GM18861 (cell line): ENCODE measurements around the gene TBC1D8B.

ENCODE experiments used
- ATAC-seq: cut with Tn5 transposase; IDR thresholded peaks from one replicate; pipeline ENCODE4 v1.9.1; 2021; ENCODE audit not compliant: unreplicated experiment

TBC1D8B gene

GRCh38 chrX:106897259-106897658 lies 94.8 kb downstream of the TBC1D8B start:
- ATAC-seq, result no peak

GRCh38 chrX:106898462-106898861 lies 96.0 kb downstream of the TBC1D8B start:
- ATAC-seq, result peak; percentile 78

DNA sequence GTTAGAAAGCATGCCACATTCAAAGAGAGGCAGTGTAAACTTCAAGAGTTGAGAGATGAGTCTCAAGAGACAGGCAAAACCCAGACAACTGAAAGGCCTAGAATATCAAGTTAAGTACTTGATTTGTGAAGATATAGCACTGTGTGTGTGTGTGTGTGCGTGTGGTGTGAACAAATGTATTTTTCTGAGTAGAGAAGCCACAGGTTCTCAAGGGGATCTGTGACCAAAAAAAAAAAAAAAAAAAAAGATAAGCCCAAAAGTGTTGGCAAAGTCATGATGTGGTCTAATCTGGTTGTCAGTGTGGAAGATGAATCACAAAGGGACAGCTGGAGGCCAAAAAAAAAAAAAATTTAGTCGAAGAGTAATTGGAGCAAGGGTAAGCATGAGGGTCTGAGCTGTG lies 96.8 kb downstream of the TBC1D8B start:
- no peak for ATAC-seq

- no peak for ATAC-seq
Observed at GRCh38 chrX:106899841-106900240, 97.4 kb downstream of the TBC1D8B start.

DNA sequence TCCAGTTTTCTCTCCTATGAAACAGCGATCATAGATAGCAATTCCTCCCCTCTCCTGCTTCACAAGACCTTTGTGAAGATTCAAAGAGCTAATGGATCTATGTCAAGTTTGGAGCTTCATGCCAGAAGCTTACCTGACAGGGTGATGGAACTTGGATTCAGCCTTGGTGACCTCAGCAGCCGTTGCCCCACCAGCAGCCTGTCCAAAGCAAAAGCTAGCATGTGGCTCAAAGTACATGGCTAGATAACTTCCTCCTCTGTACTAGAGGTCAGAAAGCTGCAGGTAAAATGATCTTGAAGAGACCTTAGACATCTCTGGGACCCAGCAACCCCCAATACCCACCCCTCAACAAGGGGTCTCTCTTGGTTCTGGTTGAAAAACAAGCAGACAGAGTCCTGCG lies 98.9 kb downstream of the TBC1D8B start:
- ATAC-seq, result no peak

- ATAC-seq, result no peak
Observed at GRCh38 chrX:106901781-106902219, 99.3 kb downstream of the TBC1D8B start.

GRCh38 chrX:106902684-106903083 lies 100.2 kb downstream of the TBC1D8B start:
- ATAC-seq, result no peak

DNA sequence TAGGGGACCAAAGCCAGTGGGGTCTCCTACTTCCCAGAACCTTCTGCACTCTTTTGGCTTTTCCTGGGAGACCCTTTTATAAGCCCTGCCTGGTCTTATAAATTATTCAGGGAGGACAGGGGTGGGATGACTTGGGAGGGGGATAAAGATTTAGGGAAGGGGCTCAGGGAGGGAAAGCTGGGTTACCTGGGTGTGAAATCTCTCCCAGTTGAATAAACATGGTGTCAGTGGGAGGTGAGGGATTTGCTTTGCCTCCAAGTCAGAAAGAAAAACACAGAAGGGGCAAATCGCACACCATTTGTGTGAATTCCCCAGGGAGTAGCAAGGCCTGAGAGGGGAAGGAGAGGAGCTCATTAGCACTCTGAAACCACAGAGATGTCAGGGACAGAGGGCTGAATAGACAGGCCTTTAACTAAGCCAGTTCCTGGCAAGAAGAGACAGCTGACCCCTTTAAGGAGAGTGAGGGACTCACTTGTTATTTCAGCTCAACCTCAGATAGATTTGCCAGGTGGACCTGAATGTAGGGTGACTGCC lies 100.9 kb downstream of the TBC1D8B start, which contains the start of gene RIPPLY1:
RIPPLY1 (minus strand) TSS at position 51 of the 534 bp plus-strand sequence. CDS start 54 bp downstream, outside the sequence.
- ATAC-seq, result peak; percentile 47

DNA sequence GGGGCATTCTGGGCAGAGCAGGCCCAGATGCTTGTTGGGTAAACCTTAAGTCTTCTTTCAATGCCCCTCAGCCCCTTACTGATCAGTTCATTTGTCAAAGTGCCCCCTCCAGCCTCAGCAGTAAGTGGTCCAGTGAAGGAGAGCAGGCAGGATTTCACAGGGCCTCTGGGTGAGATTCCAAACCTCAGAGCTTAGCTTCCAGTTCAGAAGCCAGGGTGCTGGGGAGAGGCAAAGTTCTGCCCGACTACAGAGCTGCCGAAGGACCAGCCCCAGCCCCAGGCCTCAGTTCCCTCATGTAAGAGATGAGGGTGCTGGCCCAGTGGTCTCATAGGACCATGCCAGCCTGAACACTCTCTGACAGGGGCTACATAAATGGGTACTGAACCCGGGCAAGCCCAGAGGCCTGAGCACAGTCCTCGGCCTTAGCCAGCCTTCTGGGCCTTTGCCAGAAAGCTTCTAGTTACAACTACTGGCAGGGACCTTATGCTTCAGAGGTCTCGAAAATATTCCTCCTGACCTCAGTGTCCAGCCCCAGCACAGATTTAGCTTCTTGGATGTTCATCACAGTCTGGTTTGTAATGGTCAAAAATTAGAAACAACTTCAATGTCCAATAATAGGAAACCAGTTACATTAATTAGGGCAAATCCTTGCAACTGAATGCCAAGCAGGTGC lies 101.5 kb downstream of the TBC1D8B start:
- ATAC-seq, result peak; percentile 16

- ATAC-seq, result no peak
Observed at GRCh38 chrX:106905064-106905708, 102.7 kb downstream of the TBC1D8B start.

DNA sequence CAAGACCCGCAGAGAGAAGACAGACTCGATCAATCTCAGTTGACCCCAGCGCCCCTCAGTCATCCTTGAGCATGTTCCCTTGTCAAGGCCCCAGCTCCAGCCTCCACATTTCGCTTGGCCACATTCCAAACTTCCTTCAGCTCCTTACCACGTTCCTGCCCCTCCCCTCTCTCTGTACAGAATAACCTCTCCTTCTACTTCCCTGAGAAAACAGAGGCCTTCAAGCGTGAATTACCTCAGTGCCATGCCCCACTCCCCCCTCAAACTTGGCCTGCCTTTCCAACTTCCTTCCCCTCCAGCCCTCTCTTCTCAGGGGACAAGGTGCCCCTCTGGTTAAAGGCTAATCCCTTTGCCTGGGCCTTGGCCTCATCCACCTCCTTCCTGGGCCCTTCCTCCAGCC lies 103.9 kb downstream of the TBC1D8B start:
- ATAC-seq, result no peak

GRCh38 chrX:106912864-106913263 lies 110.4 kb downstream of the TBC1D8B start:
- no peak for ATAC-seq

DNA sequence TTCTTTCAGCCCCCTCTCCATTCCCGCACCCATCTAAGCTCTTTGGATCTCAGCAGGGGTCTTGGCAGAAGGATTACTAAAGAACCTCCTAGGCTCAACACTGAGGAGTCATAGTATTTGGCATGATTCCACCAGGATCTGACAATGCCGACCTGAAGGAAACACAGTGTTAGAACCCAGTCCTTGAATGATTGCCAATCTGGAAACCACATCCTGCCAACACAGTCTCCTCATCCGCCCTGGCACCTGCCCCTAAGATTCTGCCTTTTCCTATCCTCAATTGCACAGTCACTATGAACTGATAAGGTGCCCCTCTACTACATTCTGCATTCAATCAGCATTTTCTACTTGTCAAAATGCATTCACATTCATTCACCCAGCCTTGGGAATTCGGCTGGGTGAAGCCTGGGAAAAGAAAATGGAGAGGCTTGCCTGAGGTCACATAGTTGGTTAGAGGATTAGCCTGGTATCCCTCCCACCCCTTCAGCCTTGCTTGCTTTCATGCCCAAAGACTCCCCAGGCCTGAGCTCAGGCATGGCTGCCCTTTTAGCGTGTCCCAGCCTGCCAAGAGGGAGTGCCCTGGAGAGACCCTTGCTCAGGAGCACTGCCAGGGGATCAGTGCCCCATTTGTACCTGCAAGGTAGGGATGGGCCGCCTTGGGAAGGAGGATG lies 115.5 kb downstream of the TBC1D8B start:
- ATAC-seq, result peak; percentile 59

- ATAC-seq, result no peak
Observed at GRCh38 chrX:106919932-106920452, 117.5 kb downstream of the TBC1D8B start, which contains the start of gene CLDN2. CLDN2 (plus strand) TSS chrX:106920402; CDS start chrX:106928229, 7,827 bp downstream.

DNA sequence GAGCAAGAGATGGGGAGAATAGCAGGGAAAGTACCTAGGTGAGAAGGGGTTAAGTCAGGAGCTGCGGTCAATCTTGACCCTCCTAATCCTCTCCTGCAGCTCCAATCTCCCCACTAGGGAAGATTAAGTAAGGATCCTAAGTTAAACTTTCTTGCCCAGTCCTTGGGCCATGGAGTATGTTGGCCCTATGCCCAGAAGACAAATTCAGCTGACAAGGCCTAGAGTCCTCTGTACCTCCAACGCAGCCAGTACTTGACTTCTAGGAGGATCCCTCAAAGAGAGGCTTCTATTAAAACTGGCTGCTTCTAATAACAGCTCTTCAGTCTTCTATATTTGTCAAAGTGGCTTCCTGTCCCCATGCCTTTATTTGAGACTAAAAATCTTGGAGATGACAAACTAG lies 119.2 kb downstream of the TBC1D8B start:
- no peak for ATAC-seq
